GM18507 (cell line): ENCODE data around the gene TNXB.

Experiments
- DNase-seq: peaks from one replicate; pipeline ENCODE4 v3.0.0; 2011; ENCODE audit warnings: low read depth; ENCODE audit not compliant: insufficient read length; ENCODE audit errors: extremely low spot score
- FAIRE-seq: peaks from 2 replicates; lab custom pipeline; 2011; peaks lifted over from hg19 to GRCh38; lab: Jason Lieb, UNC

The TNXB gene

GRCh38 chr6:32089082-32089828 lies 19.9 kb downstream of the TNXB start:
- DNase-seq (no peak), FAIRE-seq (no peak)

GRCh38 chr6:32088487-32089049 lies 20.6 kb downstream of the TNXB start:
- DNase-seq (no peak), FAIRE-seq (no peak)

- DNase-seq (peak; percentile 51), FAIRE-seq (no peak)
These were observed 21.3 kb downstream of the TNXB start for GRCh38 chr6:32087574-32088486.

DNA sequence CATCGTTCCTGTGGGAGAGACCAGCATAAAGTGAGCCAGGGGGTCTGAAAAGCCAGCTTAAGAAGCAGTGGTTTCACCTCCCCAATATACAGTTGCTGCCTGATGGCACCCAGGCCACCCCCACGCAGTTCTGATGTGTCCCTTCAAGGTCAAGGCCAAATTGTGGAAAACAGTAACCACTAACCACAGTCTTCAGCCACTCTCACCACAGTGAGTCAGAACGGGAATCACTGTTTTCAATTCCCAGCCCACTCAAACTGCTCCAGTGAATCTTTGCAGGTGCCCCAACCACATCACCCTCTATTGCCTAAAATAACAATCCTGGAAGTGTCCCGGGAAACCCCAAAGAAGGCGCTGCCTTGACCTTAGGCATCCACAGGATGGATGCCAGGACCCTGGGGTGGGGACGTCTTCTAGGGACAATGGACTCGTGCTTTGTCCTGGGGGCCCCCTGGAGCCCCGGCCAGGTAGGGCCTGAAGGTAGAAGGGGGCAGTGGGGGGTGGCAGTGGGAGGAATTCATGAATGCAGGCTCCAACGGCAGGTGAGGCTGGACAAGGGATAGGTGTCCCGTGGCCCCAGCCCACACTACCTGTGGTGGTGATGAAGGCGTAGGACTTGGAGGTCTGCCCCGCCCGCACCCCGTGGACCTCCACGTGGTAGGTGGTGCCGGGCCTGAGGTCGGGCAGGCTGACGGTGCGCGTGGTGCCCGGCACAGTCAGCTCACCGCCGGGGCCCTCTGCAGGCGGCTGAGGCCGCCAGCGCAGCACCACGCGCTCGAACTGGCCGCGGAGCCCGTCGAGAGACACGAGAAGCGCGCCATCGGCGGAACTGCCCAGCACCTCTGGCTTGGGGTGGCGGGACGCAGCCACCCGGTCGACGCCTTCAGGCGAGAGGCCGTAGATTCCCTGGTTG lies 22.2 kb downstream of the TNXB start:
- DNase-seq (peak; percentile 68), FAIRE-seq (peak; percentile 80)

- no peak for FAIRE-seq
These were observed 23.2 kb downstream of the TNXB start for GRCh38 chr6:32085759-32086459.

DNA sequence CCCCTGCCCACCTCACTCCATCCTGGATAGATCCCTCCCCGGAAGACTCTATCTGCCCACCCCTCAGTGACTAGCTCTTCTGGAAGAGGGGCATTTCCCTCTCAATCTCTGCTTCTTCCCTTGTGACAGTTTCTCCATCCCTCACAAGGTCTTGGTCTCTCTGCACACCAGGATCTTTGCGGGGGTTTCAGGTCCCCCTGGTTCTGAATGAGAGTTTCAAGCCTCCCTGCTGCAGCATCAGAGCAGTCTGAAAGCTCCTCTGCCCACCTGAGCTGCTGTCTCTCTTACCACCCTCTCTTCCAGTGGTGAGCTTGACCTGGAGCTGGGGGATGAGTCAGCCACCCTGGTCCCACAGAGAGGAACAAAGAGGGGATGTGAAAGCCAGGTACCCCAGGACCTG lies 24.4 kb downstream of the TNXB start:
- no peak for DNase-seq
- FAIRE-seq = no peak

More at GRCh38 chr6:32085759-32086459, 23.2 kb downstream of the TNXB start:
- no peak for DNase-seq

DNA sequence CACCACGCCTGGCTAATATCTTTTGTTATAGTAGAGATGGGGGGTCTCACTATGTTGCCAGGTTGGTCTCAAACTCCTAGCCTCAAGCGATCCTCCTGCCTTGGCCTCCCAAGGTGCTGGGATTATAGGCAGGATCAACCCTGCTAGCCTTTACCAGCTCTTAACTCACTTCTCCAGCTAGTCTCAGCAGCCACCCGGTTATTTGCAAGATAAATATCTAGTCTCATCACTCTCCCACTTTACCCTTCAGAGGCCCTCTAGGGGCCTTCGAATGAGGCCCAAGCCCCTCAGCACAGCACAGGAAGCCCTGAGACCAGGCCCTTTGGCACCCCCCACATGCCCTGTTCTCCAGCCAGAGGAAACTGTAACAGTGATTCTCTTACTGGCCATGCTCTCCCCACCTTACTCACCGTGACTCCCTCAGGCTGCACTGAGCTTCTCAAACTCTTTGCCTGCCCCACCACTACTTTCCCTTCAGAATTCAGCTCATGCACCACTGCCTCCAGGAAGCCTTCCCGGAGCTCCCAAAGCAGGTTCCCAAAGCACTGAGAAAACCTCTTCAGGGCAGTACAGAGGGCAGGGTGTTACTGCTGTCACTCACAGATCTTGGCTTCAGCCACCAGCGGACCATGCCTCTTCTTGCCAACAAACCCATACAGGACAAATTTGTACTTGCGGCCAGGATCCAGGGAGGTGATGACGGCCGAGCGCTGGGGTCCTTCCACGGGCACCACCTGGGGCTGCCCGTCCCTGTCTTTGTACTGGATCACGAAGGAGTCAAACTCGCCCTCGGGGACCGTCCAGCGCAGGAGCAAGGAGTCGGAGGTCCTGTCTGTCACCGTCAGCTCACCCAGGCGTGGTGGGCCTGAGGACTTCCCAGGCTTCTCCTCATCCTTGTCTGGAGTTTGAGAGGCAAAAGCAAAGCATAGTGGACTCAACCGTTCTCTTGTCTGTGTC lies 25.0 kb downstream of the TNXB start:
- DNase-seq = no peak
- FAIRE-seq = no peak

DNA sequence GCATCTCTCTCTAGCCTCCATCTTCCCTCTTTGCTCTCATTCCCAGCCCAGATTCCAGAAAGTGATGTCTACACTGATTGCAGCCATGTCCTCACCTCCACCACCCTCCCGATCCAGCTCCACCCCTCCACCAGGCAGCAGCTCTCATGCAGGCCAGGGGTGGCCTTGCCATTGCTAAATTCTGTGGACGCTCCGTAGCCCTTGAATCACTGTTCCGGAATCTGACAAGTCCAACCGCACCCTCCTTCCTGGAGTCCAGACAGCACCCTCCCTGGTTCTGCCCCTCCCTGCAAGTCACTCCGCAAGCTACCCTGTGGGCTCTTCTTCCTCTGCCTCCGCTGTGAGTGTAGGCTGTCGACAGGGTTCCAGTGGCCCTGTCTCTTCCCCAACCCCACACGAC lies 26.2 kb downstream of the TNXB start:
- FAIRE-seq (no peak), DNase-seq (no peak)

GRCh38 chr6:32082478-32082877 lies 26.7 kb downstream of the TNXB start:
- FAIRE-seq (no peak), DNase-seq (no peak)

DNA sequence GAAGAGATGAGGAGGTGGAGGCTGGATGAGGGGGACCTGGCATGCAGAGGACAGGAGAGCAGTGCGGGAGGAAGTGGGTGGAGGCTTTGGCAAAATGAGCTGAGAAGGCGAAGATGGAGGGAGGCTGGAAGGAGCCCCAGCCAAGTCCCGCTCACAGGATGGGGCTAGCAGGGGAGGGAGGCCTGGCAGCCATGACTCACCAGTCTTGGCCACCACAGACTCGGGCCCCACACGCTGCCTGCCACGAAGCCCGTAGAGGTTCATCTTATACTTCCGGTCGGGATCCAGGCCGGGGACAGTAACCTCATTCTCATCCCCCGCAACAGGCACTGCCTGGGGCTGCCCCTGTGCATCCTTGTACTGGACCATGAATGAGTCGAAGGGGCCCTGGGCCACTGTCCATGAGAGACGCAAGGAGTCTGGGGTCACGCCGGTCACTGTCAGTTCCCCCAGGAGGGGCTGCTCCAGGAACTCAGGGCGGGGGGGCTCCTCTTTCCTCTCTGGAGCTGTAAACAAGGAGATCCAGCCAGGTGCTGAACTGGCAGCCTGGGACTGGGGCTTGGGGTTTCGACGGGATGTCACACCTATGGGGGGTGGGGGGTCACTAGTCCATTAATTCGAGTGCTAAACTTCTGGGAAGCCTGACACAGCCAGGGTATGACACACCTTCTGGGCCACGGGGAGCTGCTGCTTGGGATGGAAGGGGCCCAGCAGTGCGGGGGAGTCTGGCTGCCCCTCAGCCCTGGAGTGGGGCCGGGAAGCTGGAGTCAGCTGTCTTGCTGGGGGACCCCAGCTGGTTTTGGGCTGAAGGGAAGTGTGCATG lies 27.8 kb downstream of the TNXB start:
- no peak for DNase-seq
- FAIRE-seq = no peak

DNA sequence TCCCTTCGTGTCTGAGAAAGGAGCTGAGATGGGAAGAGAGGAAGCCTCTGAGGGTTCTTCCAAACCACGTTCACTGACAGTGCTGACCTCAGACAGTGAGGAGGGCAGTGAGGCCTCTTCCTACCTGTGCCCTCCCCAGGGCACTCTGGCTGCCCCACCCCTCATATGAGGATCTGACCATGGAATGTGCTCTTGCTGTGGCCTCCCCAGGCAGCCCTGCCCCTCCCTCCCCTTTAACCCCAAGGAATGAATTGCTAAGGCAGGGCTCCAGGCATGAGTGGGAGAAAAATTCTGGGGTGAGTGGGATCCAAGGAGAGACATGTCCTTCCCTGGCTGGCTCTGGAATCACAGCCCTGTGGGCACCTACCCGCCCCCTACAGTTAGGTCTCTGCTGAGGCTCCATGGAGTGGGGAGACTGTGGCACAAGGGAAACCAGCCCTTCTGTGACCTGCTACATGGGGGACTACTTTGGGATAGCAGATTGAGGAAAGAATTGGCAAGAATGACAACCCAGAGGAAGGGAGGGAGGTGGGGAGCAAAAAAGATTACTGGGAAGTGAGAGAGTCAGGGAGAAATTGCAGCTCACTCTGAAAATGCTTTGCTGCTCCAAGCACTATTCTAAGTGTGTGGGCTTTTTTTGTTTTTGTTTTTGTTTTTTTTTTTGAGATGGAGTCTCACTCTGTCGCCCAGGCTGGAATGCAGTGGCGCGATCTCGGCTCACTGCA lies 29.4 kb downstream of the TNXB start:
- DNase-seq (no peak), FAIRE-seq (no peak)

GRCh38 chr6:32076321-32076809 lies 32.8 kb downstream of the TNXB start:
- DNase-seq (no peak), FAIRE-seq (no peak)

DNA sequence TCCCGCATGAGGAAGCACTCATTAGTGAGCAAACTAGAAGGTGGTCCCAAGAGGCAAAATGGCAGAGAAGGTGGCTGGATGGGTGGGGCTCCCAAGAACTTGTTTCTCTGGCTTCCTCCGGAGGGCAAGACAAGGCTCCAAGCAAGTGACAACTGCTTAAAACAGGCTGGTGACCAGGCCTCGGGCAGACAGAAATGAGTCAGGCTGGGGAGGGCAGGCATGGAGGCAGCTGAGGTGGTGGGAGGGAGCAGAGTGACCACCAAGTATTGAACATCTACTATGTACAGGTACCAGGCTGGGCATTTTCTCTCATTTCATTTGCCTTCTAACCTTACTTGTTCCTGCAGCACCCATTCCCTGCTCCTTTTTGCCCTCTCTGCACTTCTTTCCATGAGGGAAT lies 33.4 kb downstream of the TNXB start:
- FAIRE-seq (no peak), DNase-seq (no peak)

- no peak for DNase-seq
- no peak for FAIRE-seq
These were observed 34.1 kb downstream of the TNXB start for GRCh38 chr6:32074996-32075532.

- FAIRE-seq (no peak), DNase-seq (no peak)
These were observed 35.5 kb downstream of the TNXB start for GRCh38 chr6:32073613-32074012.

GRCh38 chr6:32073101-32073500 lies 36.0 kb downstream of the TNXB start:
- DNase-seq (no peak), FAIRE-seq (no peak)
